Hepatocyte (in vitro differentiated cells): ENCODE measurements around the gene RASSF8. TPM values are rescaled to one million over a fixed set of nuclear protein-coding genes. Genes with fewer than 3 reads are reported as not detected.

ENCODE experiments used
- DNase-seq: peaks from one replicate; pipeline ENCODE4 v3.0.0-alpha.2; 2016; ENCODE audit warnings: low spot score
- H2AFZ ChIP-seq: fragments of 200-600 bp; sonication (generic); 2 replicates; pipeline ENCODE4 v1.6.0; 2016; ENCODE audit warnings: antibody characterized with exemption, mild to moderate bottlenecking
- H3K27ac ChIP-seq: fragments of 200-600 bp; sonication (generic); 2 replicates; pipeline ENCODE4 v1.5.1; 2016; ENCODE audit warnings: mild to moderate bottlenecking
- H3K27me3 ChIP-seq: fragments of 200-600 bp; sonication (generic); 2 replicates; pipeline ENCODE4 v1.6.1; 2016
- H3K36me3 ChIP-seq: fragments of 200-600 bp; sonication (generic); replicated peaks from 2 replicates; pipeline ENCODE4 v1.5.1; 2016; ENCODE audit warnings: low read depth; ENCODE audit not compliant: insufficient read depth
- H3K4me1 ChIP-seq: fragments of 200-600 bp; sonication (generic); 2 replicates; pipeline ENCODE4 v1.5.1; 2016; ENCODE audit warnings: mild to moderate bottlenecking, moderate library complexity; ENCODE audit not compliant: insufficient read depth
- H3K4me2 ChIP-seq: fragments of 200-600 bp; sonication (generic); 2 replicates; pipeline ENCODE4 v1.6.0; 2016
- H3K4me3 ChIP-seq: fragments of 200-600 bp; sonication (generic); 2 replicates; pipeline ENCODE4 v1.5.1; 2016; ENCODE audit warnings: mild to moderate bottlenecking
- H3K79me2 ChIP-seq: fragments of 200-600 bp; sonication (generic); 2 replicates; pipeline ENCODE4 v1.6.0; 2017; ENCODE audit warnings: mild to moderate bottlenecking
- H3K9me2 ChIP-seq: fragments of 200-600 bp; sonication (generic); replicated peaks from 2 replicates; pipeline ENCODE4 v1.6.0; 2017; ENCODE audit warnings: mild to moderate bottlenecking; ENCODE audit not compliant: insufficient read depth
- H3K9me3 ChIP-seq: fragments of 200-600 bp; sonication (generic); 2 replicates; pipeline ENCODE4 v1.5.1; 2016; ENCODE audit warnings: low read depth, mild to moderate bottlenecking
- H4K20me1 ChIP-seq: fragments of 200-600 bp; sonication (generic); 2 replicates; pipeline ENCODE4 v1.6.0; 2016; ENCODE audit warnings: mild to moderate bottlenecking; ENCODE audit not compliant: insufficient read depth, poor library complexity, severe bottlenecking
- EZH2 ChIP-seq: fragments of 200-600 bp; sonication (generic); IDR thresholded peaks from 2 replicates; pipeline ENCODE4 v1.6.1; 2016; ENCODE audit warnings: antibody characterized with exemption, mild to moderate bottlenecking, borderline replicate concordance
- EZH2phosphoT487 ChIP-seq: fragments of 200-600 bp; sonication (generic); IDR thresholded peaks from one replicate; pipeline ENCODE4 v1.6.1; 2018; ENCODE audit warnings: antibody characterized with exemption, mild to moderate bottlenecking, low read depth, moderate library complexity; ENCODE audit not compliant: unreplicated experiment, severe bottlenecking
- WGBS: methylation state at CpG from one replicate; pipeline ENCODE4 v1.1.6; 2016; ENCODE audit warnings: low lambda C conversion rate; ENCODE audit errors: missing lambda C conversion rate; 5-methylcytosine and 5-hydroxymethylcytosine counted together
- polyA plus RNA-seq: library from polyadenylated mRNA; unstranded; fragments of >200 nt; fragmentation: Nextera tagmentation; extraction: Ambion mirVana; gene quantifications from 2 replicates; pipeline ENCODE4 v1.2.1, GENCODE V29; 2016
- total RNA-seq: library from RNA; depleted of rRNA; stranded (reverse); fragments of >200 nt; gene quantifications from 2 replicates; pipeline ENCODE4 v1.2.3, GENCODE V29; 2014
- TF ChIP-seq, protein P1 (sequence below): fragments of 200-600 bp; sonication (generic); IDR thresholded peaks from 2 replicates; pipeline ENCODE4 v1.5.1; 2016; ENCODE audit warnings: antibody characterized with exemption, mild to moderate bottlenecking; ENCODE audit not compliant: poor library complexity

RASSF8 gene
- total and polyA plus RNA-seq, 2 experiments from 2014 or later: 24.6 to 46.2 TPM

DNA sequence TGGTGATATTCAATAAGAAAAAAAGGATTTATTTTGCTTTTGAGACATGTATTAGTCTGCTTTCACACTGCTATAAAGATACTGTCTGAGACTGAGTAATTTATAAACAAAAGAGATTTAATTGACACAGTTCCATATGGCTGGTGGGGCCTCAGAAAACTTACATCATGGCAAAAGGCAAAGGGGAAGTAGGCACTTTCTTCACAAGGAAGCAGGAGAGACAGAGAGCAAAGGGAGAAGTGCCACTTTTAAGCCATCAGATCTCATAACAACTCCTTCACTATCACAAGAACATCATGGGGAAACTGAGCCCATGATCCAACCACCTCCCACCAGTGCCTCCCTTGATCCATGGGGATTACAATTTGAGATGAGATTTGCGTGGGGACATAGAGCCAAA lies 122.4 kb downstream of the RASSF8 start:
- no peaks in the 10 kb centered on the region for H4K20me1 ChIP-seq
- WGBS: 90% methylated on average over 1 of the region's 1 CpG
- no peaks in the 10 kb centered on the region for H3K4me1 ChIP-seq
- no peak overlapping the region for H2AFZ ChIP-seq
- no peak overlapping the region for H3K4me3 ChIP-seq
- H3K27ac ChIP-seq: no peak overlapping the region
- TF ChIP-seq, protein P1, sequence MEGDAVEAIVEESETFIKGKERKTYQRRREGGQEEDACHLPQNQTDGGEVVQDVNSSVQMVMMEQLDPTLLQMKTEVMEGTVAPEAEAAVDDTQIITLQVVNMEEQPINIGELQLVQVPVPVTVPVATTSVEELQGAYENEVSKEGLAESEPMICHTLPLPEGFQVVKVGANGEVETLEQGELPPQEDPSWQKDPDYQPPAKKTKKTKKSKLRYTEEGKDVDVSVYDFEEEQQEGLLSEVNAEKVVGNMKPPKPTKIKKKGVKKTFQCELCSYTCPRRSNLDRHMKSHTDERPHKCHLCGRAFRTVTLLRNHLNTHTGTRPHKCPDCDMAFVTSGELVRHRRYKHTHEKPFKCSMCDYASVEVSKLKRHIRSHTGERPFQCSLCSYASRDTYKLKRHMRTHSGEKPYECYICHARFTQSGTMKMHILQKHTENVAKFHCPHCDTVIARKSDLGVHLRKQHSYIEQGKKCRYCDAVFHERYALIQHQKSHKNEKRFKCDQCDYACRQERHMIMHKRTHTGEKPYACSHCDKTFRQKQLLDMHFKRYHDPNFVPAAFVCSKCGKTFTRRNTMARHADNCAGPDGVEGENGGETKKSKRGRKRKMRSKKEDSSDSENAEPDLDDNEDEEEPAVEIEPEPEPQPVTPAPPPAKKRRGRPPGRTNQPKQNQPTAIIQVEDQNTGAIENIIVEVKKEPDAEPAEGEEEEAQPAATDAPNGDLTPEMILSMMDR: no peak
- TF ChIP-seq EZH2: no peak
- no peak for TF ChIP-seq EZH2phosphoT487
- no peaks in the 10 kb centered on the region for H3K79me2 ChIP-seq
- H3K27me3 ChIP-seq: no peaks in the 10 kb centered on the region
- no peaks in the 10 kb centered on the region for H3K9me3 ChIP-seq
- no peaks in the 10 kb centered on the region for H3K36me3 ChIP-seq
- no peak overlapping the region for H3K4me2 ChIP-seq
- DNase-seq: no peak
- no peaks in the 10 kb centered on the region for H3K9me2 ChIP-seq

GRCh38 chr12:26086936-26087335 lies 128.5 kb downstream of the RASSF8 start:
- WGBS: 88% methylated on average over 1 of the region's 1 CpG

DNA sequence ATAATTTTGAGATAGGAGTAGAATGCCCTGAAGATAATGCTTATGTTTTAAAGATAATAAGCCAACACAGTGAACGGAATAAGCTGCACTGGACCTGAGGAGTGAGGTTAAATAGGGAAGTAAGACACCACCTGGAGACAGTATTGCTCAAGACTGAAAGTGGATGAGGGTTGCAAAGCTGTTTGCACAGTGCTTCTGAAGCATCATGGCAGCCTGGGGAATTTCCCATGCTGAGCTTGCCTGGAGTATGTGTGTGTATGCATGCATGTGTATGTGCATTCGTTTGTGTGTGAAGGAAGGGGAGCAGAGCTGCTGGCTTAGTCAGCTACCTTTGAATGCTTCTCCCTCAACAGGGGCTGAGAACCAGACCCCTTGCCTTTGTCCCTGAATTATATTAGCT lies 130.5 kb downstream of the RASSF8 start:
- no peak overlapping the region for H3K4me3 ChIP-seq
- H3K27ac ChIP-seq: no peak overlapping the region
- H3K27me3 ChIP-seq: no peaks in the 10 kb centered on the region
- H3K9me3 ChIP-seq: no peaks in the 10 kb centered on the region
- DNase-seq: peak; percentile 48
- H3K79me2 ChIP-seq: no peaks in the 10 kb centered on the region
- no peak for TF ChIP-seq EZH2
- 75% methylated on average over 2 of the region's 2 CpGs for WGBS
- no peak overlapping the region for H3K4me2 ChIP-seq
- H4K20me1 ChIP-seq: no peaks in the 10 kb centered on the region
- no peaks in the 10 kb centered on the region for H3K36me3 ChIP-seq
- no peaks in the 10 kb centered on the region for H3K9me2 ChIP-seq
- H2AFZ ChIP-seq: no peak overlapping the region
- H3K4me1 ChIP-seq: no peaks in the 10 kb centered on the region

More at GRCh38 chr12:26086936-26087335, 128.5 kb downstream of the RASSF8 start:
- H3K27me3 ChIP-seq: no peaks in the 10 kb centered on the region
- H3K4me1 ChIP-seq: no peaks in the 10 kb centered on the region
- H2AFZ ChIP-seq: no peak overlapping the region
- no peaks in the 10 kb centered on the region for H3K9me3 ChIP-seq
- TF ChIP-seq EZH2phosphoT487 (no peak), EZH2 (no peak)
- TF ChIP-seq, protein P1: no peak
- H3K4me2 ChIP-seq: no peak overlapping the region
- no peaks in the 10 kb centered on the region for H3K9me2 ChIP-seq
- no peaks in the 10 kb centered on the region for H3K36me3 ChIP-seq
- no peak for DNase-seq
- H4K20me1 ChIP-seq: no peaks in the 10 kb centered on the region
- H3K4me3 ChIP-seq: no peak overlapping the region
- H3K27ac ChIP-seq: no peak overlapping the region
- no peaks in the 10 kb centered on the region for H3K79me2 ChIP-seq

DNA sequence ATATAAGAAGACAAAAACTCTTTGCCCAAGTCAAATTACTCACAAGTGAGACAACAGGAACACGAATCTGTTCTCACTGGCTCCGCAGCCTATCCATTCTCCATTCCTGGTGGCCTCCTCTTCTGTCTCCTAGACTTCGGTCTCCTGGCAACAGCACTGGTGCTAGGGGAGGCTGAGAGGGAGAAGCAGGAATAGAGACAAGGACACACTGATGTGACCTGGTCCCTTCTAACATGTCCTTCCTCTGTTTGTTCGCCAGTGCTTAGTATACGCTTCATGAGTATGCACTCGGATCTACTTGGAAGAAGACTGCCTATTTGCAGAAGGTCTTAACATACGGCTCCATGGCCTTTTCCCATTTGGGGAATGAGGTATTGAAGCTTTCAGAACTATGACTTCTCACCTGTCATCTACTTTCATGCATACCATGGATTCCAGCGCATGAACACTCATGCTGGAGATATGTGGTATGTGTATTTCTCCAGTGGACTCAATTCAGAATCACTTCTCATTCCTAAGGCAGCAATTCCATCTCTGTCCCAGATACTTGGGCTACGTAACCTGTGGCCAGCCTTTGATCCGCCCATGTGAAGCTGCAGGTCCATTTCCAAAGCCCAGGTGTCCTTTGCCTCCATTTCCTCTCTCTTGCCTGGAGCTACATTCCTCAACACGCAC lies 132.5 kb downstream of the RASSF8 start:
- no peaks in the 10 kb centered on the region for H3K4me1 ChIP-seq
- no peaks in the 10 kb centered on the region for H3K79me2 ChIP-seq
- H3K27me3 ChIP-seq: no peaks in the 10 kb centered on the region
- DNase-seq: no peak
- H3K27ac ChIP-seq: no peak overlapping the region
- H3K9me2 ChIP-seq: no peaks in the 10 kb centered on the region
- H3K36me3 ChIP-seq: no peaks in the 10 kb centered on the region
- H4K20me1 ChIP-seq: no peaks in the 10 kb centered on the region
- TF ChIP-seq EZH2phosphoT487 (no peak), EZH2 (no peak)
- TF ChIP-seq, protein P1: no peak
- no peak overlapping the region for H2AFZ ChIP-seq
- H3K9me3 ChIP-seq: no peaks in the 10 kb centered on the region
- WGBS: 88% methylated on average over 11 of the region's 11 CpGs
- no peak overlapping the region for H3K4me2 ChIP-seq
- H3K4me3 ChIP-seq: no peak overlapping the region
